Lower lobe of right lung (tissue), 2 donors: ENCODE measurements around the gene ERFL. TPM values are rescaled to one million over a fixed set of nuclear protein-coding genes. Genes with fewer than 3 reads are reported as not detected.

Source experiments
- ATAC-seq, 2 donors: fragments of 200-7000 bp; cut with Tn5 transposase; one replicate each; pipeline ENCODE4 v1.9.1; 2020 to 2022; ENCODE audit warnings: mild to moderate bottlenecking in 2 of 2, moderate library complexity in 2 of 2
- DNase-seq: peaks from one replicate; pipeline ENCODE4 v3.0.0-alpha.2; 2020
- H3K27ac ChIP-seq: fragments of 200-600 bp; one replicate; pipeline ENCODE4 v1.8.0; 2022
- H3K27me3 ChIP-seq: fragments of 200-600 bp; one replicate; pipeline ENCODE4 v1.8.0; 2022; ENCODE audit warnings: low read depth
- H3K36me3 ChIP-seq: fragments of 200-600 bp; one replicate; pipeline ENCODE4 v1.8.0; 2022; ENCODE audit warnings: mild to moderate bottlenecking
- H3K4me1 ChIP-seq: fragments of 200-600 bp; one replicate; pipeline ENCODE4 v1.8.0; 2022
- H3K4me3 ChIP-seq: fragments of 200-600 bp; one replicate; pipeline ENCODE4 v1.8.0; 2022; ENCODE audit warnings: mild to moderate bottlenecking
- H3K9me3 ChIP-seq: fragments of 200-600 bp; one replicate; pipeline ENCODE4 v1.8.0; 2022
- intact Hi-C: fragments of 100-400 bp; cut with DNase I; formaldehyde crosslinking; loops from one replicate; pipeline ENCODE4 v1.11.0; 2022
- total RNA-seq: library from RNA; stranded (reverse); fragmentation: NEBNext Ultra II Directional; extraction: Animal tissue kit (Norgen Biotek cat#: 25700); gene quantifications from one replicate; pipeline ENCODE4 v1.2.1, GENCODE V29; 2021
- TF ChIP-seq, protein P1 (sequence below): fragments of 200-600 bp; IDR thresholded peaks from one replicate; pipeline ENCODE4 v1.8.0; 2022; ENCODE audit warnings: antibody characterized with exemption, mild to moderate bottlenecking
- donor health status: DM: no; HTN: yes; CAD: no; lungs with severe emphysema.

Gene ERFL
- total RNA-seq, 1 donor from 2014 or later = 0.41 TPM

GRCh38 chr19:41887711-41888382 is 40.4 kb downstream of the ERFL start:
- Histone ChIP-seq H3K9me3 (no peaks in the 10 kb centered on the region), H3K36me3 (peaks cover 55% of the 10 kb centered on the region), H3K4me3 (peak overlapping the region; percentile 39), H3K27ac (peak overlapping the region; percentile 71), H3K27me3 (no peaks in the 10 kb centered on the region), H3K4me1 (peaks cover 55% of the 10 kb centered on the region)
- TF ChIP-seq, protein P1, sequence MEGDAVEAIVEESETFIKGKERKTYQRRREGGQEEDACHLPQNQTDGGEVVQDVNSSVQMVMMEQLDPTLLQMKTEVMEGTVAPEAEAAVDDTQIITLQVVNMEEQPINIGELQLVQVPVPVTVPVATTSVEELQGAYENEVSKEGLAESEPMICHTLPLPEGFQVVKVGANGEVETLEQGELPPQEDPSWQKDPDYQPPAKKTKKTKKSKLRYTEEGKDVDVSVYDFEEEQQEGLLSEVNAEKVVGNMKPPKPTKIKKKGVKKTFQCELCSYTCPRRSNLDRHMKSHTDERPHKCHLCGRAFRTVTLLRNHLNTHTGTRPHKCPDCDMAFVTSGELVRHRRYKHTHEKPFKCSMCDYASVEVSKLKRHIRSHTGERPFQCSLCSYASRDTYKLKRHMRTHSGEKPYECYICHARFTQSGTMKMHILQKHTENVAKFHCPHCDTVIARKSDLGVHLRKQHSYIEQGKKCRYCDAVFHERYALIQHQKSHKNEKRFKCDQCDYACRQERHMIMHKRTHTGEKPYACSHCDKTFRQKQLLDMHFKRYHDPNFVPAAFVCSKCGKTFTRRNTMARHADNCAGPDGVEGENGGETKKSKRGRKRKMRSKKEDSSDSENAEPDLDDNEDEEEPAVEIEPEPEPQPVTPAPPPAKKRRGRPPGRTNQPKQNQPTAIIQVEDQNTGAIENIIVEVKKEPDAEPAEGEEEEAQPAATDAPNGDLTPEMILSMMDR = peak; percentile 23
- intact Hi-C loops = loop anchor here (10.0 kb wide), 1 partner anchor 47 kb away; no protein-coding TSS in a partner anchor
- DNase-seq = peak; percentile 91
- ATAC-seq = peak; percentile 80 to 83

GRCh38 chr19:41886761-41887710 is 41.2 kb downstream of the ERFL start:
- H3K27me3 ChIP-seq = no peaks in the 10 kb centered on the region
- intact Hi-C loops = loop anchor here (10.0 kb wide), 1 partner anchor 48 kb away; no protein-coding TSS in a partner anchor
- no peak for ATAC-seq
- no peaks in the 10 kb centered on the region for H3K9me3 ChIP-seq
- no peak for DNase-seq
- peak overlapping the region; percentile 71 for H3K27ac ChIP-seq
- TF ChIP-seq, protein P1 = no peak
- peaks cover 61% of the 10 kb centered on the region for H3K4me1 ChIP-seq
- H3K36me3 ChIP-seq = peaks cover 47% of the 10 kb centered on the region
- peak overlapping the region; percentile 39 for H3K4me3 ChIP-seq

- H3K27ac ChIP-seq = peak overlapping the region; percentile 95
- H3K4me1 ChIP-seq = peaks cover 55% of the 10 kb centered on the region
- ATAC-seq = peak; percentile 91 to 93
- peak; percentile 97 for DNase-seq
- TF ChIP-seq, protein P1 = peak; percentile 33
- peak overlapping the region; percentile 97 for H3K4me3 ChIP-seq
- H3K9me3 ChIP-seq = no peaks in the 10 kb centered on the region
- H3K27me3 ChIP-seq = no peaks in the 10 kb centered on the region
- intact Hi-C loops = loop anchor here (10.0 kb wide), 1 partner anchor 51 kb away; no protein-coding TSS in a partner anchor
- H3K36me3 ChIP-seq = peaks cover 18% of the 10 kb centered on the region
Measured at GRCh38 chr19:41883821-41884733, 44.2 kb downstream of the ERFL start.

DNA sequence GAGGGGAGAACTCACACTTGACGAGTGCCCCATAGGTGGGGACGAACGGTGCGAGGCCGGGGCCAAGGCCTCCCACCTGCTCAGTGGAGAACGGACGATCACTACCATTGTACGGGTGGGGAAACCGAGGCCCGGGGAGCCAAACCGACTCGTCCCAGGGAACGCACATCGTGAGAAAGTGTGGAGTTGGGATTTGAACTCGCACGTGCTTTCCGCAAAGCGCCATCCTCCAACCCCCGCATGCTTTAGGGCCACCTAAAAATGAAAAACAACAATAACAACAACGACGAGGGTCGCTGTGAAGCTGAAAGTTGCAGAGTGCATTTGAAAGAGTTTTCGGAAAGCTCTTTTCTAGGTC is 44.8 kb downstream of the ERFL start:
- H3K4me1 ChIP-seq = peaks cover 48% of the 10 kb centered on the region
- DNase-seq (no peak), ATAC-seq (no peak)
- intact Hi-C loops = loop anchor here (10.0 kb wide), 1 partner anchor 51 kb away; no protein-coding TSS in a partner anchor
- no peaks in the 10 kb centered on the region for H3K9me3 ChIP-seq
- H3K36me3 ChIP-seq = peaks cover 11% of the 10 kb centered on the region
- H3K27ac ChIP-seq = peak overlapping the region; percentile 95
- H3K27me3 ChIP-seq = no peaks in the 10 kb centered on the region
- TF ChIP-seq, protein P1 = no peak
- peak overlapping the region; percentile 97 for H3K4me3 ChIP-seq
